GM18498 (cell line): ENCODE data around the gene PLA2G2E.
"Not testable (repeated sequence)": the region's sequence is repeated elsewhere in the genome, so short reads cannot be mapped to it uniquely, and the experiment has no call there.

Source experiments
- ATAC-seq: cut with Tn5 transposase; IDR thresholded peaks from one replicate; pipeline ENCODE4 v1.9.1; 2021; ENCODE audit warnings: mild to moderate bottlenecking, moderate library complexity; ENCODE audit not compliant: unreplicated experiment

PLA2G2E gene

DNA sequence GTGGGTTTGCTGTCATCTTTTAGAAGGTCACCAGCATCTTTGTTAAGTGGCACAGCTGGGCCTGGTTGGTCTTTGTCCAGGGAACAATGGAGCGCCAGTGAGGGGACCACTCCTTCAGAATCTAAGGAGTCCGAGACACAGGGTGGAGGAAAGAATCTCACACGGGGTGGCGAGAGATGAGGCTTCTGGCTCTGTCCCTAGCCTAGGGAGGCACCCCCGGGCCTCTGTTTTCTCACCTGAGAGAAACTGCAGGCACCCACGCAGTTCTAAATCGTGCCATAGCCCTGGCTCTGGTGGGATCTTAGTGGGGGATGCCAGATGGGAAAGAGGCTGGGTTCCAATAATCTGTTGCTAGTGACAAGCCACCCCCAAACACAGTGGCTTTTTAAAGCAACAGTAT, 10.9 kb upstream of the PLA2G2E start:
- no peak for ATAC-seq

DNA sequence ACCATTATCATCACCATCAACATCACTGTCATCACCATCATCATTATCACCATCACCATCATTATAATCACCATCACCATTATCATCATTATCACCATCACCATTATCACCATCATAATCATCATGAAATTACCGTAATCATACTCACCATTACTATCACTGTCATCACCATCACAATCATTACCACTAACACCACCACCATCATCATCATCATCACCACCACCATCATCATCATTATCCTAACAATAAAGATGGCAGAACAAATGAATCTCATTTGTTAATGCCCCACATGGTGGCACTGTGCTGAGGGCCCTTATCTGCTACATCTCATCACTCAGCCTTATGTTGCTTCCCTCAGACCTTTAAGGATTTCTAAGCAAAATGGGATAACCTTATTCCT, 9.4 kb upstream of the PLA2G2E start:
- ATAC-seq, result no peak

DNA sequence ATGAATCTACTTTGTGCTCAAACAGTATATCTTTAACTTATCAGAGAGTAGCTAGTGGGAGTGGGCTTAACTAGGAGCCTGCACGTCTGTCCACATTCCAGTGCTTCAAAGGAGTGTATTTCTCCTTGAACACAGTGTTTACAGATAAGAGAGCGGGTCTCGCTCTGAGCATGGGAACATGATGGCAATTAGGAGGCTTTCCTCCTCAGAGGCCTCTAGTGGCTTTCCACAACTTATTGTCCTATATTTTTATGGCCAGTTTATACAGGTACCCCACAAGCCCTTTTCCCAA, 3.7 kb upstream of the PLA2G2E start:
- not testable (repeated sequence) for ATAC-seq

DNA sequence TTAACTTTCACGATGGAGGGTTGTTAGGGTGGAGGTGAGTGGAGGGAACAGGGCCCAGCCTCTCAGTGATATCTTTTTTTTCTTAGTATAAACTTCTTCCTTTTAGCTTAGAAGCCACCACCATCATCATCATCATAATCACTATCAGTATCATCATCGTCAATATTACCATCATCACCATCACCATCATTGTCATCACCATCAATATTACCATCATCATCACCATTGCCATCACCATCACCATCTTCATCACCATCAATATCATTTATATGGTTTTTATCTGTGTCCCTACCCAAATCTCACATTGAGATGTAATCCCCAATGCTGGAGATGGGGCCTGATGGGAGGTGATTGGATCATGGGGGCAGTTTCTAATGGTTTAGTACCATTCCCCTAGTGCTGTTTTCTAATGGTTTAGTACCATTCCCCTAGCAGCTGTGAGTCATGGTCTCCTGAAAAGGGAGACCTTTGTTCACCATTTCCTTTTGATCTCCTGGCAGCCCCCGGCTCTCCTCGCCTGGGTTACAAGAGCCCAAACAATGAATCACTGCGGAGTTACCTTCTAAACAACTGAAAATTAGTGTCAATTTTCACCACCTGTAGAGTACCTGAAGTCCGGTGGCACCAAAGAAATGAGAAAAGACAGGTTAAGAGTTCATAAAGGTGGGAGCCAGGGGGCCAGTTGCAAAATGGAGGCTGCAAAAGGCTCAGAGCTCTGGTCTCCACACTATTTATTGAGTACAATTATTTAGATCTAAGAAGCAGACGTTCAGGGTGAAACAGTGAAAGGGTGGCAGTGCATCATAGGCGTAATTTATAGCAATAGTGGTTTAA, 3.1 kb upstream of the PLA2G2E start:
- ATAC-seq, result no peak

DNA sequence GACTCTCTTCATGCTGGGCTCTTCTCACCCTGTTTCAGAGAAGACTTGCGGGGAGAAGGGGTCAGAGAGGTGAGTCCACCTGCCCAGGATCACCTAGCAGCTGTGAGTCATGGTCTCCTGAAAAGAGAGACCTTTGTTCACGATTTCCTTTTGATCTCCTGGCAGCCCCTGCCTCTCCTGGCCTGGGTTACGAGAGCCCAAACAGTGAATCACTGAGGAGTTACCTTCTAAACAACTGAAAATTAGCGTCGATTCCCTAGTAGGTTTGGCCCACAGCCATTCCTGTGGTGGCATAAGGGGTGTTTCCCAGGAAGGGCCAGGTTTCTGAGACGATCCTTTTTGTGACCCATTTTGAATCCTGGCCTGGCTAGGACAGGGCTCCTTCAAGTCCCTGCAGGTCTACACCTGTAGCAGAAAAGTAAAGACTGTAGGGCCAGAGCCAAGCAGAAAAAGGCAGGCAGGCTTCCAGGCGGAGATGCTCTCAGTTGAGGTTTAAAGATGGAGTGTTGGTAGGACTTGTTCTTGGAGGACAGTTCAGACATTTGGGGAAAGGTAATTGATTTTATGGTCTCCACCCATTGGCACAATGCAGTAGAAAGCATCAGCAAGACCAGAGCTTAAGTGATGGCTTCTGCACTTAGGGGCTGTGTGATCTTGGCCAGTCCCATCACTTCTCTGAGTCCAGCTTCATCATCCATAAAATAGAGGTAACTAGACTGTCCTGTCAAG, 2.1 kb upstream of the PLA2G2E start:
- no peak for ATAC-seq

DNA sequence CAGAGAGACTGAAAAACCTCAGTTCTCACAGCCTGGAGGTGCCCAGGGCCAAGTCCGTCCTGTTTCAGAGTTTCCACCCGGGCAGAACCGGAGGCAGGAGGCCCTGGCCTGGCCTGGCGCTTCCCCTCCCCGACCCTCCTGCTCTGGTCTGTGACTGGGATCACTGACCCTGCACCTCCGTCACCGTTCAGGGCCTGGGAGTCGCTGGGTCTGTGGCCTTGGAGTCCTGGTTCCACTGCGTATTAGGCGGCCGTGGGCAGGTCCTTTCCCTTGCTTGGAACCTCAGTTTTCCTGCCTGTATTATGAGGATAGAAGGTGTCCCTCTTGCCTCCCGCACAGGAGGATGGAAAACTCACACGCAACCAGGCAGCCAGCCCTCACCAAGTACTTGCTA, 533 bp upstream of the PLA2G2E start:
- no peak for ATAC-seq

DNA sequence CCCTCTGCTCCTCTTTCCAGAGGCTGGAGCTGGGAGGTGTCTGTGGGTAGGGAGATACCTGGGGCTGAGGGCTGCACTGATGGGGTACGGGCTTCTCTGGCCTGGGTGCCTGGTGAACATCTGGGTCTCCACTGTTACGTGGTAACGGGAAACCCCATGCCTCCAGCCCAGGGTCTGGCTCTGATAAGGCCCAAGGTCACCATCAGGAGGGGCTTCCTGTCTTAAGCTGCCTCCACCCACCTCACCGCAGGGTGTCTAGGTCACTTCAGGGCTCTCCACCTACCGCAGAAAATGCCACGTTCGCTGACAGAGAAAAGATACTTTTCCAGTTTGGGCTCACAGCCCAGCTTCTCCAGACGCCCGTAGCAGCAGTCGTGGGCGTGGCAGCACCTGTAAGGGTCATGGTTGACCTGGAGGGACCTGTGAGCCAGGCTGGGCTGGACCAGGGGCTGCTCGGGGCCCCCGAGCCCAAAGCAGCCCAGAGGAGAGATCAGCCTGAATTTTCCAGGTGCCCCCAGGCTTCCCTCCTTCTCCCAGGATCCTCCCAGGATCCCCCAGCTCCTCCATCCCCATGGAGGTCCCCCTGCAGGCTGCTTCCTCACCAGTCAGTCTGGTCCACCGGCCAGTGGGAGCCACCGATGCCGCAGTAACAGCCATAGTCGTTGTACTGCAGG, 1.3 kb downstream of the PLA2G2E start:
- ATAC-seq, result no peak

DNA sequence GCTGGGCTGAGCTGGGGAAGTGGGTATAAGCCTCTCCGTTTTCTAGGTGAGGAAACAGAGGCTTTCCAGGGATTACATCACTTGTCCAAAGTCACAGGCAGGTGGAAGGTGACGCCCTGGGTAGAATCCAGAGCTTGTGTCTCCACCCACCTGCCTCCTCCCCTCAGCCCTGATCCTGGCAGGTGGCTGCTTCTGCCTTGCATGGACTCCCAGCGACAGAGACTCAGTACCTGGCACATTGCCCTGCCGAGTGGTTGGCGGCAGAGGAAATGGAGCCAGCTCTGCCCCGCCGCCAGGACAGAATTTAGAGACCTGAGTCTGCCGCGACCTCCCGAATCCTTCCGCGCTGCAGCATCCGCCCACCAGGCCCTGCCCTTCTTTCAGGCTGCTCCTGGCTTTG, 2.1 kb downstream of the PLA2G2E start:
- no peak for ATAC-seq

DNA sequence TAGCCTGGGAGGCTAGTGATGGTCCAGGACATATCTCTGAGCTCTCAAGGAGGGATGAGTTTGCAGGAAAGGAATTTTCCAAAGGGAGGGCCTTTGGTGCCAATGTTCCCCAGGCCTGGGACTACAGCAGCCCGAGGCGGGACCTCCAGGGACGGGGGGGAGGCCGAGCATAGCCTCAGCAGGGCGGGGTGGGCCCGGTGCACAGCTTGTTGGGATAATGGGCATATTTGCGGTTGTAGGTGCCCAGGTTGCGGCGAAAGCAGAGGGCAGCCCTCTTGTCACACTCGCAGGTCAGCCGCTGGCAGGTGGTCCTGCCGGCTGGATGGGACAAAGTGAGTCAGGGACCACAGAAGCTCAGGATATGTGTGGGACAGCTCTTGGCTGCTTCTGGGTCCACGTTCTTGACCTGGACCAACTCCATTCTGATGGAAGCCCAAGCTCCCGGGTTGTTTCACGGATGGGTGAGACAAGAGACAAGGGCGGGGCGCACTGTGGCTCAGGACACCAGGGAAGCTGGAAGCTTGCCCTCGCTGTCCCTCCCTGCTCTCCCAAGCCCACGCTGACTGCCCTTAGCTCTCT, 3.2 kb downstream of the PLA2G2E start:
- no peak for ATAC-seq

DNA sequence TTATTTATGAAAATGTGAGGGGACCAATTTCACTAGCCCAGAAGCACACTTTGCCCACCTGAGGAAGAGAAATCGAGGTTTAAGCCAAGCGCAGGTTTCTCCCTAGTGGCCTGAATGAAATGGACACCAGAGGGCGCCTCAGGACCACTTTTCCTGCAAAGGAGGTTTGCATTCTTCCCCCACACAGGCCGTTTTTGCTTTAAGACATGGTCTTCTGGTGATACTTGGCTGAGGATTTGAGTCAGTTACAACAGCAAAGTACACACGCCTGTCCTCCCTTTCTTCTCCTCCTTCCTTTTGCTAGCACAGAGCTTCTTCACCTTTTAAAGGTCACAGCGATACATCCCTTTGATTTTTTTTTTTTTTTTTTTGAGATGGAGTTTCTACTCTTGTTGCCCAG, 5.4 kb downstream of the PLA2G2E start:
- no peak for ATAC-seq

DNA sequence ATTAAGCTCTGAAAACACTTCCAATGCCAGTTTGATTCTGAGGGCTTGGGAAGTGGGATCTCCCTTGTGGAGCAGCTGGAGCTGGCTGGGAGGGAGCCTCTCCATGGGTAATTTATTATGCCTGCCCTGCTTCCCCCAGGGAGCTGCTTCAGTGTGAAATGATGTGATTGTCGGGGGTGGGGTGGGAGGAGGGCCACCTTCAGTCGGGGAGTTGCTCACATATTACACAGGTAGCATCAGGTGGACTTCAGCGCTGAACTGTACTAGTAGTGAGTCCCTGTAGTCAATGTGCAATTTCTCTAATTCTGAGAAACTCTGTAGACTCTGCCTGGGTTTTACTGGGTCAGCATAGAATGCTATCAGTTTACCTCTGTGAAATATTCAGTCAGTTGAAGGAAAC, 12.8 kb downstream of the PLA2G2E start:
- no peak for ATAC-seq

DNA sequence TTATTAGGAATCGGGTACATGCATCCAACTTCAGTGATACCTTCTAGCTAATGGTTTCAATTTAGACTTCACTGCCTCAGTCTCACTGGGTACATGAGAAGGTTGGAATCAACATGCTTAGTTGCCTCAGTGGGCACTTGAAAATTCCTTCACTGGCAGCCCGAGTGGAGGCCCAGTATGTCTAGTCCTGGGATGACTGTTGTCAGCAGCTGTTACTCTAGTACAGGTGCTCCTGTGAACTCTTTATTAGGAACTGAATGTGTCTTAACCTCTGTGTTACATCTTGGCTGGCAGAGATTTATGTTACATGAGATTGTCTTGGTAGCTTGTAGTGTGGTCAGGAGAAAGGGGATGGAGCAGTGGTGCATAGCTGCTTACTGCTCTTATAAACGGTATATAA, 13.4 kb downstream of the PLA2G2E start:
- no peak for ATAC-seq

DNA sequence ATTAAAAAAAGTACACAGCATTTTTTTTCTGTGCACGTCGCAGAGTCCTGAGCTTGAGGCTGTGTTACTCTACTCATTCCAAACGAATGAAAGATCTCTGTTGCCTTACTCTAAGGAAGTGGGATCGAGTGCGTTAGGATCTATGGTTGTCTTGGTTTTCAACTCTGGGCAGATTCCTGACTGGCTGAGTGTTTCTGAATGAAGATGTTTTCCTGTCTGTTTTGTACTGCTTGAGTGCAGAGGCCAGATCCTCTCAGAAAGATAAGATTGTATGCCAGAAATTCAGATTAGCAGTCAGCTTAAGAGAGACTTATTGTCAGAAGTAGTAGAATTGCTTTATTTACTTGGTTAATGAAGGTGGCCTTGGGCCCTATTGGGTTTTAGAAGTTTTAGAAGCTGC, 14.0 kb downstream of the PLA2G2E start:
- no peak for ATAC-seq

DNA sequence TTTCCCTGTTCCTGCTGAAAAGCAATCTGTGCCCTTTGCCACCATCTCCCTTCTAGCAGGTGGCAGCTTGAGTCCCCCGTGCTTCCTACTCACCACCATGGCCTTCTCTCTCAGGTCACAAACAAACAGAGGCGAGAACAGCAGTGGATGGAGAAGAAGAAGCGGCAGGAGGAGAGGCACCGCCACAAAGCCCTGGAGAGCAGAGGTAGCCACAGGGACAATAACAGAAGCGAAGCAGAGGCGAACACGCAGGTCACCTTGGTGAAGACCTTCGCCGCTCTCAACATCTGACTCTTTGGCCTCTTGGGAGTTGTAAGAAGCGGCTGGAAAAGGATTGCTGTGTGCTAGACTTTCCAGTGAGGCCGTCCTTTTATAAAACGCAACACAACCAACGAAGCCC, 16.0 kb downstream of the PLA2G2E start:
- no peak for ATAC-seq

DNA sequence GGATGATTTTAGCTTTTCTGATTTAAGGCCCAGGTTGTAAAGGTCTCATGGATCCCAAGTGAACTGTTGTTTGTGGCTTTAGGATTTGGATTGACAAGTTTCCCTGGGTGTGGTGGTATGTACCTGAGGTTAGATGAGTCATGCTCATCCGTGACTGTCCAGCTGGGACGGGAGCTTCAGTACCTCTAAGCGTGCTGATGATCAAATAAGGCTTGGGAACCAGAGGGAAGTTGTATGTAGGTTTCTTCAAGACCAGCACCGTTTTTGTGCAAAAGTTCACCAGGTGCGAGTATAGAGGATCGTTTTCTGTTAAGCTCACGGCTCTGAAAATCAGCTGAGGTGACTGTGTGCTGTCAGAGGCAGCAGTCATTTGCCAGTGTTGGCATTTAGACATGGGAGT, 19.8 kb downstream of the PLA2G2E start:
- ATAC-seq, result no peak

DNA sequence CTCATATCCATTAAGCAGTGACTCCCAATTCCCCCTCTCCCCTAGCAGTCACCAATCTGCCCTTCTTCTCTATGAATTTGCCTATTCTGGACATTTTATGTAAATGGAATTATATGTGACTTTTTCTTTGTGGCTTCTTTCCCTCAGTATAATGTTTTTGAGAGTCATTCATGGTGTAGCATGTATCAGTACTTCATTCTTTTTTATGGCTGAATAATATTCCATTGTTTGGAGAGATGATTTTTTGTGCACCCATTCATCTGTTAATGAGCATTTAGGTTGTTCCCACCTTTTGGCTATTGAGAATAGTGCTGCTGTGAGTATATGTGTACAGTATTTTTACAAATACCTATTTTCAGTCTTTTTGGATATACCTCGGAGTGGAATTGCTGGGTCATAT, 21.8 kb downstream of the PLA2G2E start:
- ATAC-seq, result no peak

DNA sequence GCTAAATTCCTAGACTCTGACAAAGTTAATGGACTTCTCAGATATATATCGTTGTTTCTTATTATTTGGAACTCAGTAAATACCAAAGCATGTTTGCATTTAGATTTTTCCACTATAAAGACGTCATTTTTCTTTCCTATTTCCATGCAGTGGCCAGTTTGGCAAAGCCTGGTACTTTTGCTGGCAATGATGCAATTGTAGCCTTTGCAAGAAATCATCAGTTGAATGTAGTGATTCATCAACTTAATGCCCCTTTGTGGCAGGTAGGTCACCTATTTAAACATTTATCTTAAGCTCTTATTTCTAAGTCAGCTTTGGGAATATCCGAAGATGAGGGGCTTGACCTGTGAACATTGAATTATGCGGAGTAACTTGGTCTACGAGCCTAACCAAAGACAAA, 29.2 kb downstream of the PLA2G2E start:
- ATAC-seq, result no peak

DNA sequence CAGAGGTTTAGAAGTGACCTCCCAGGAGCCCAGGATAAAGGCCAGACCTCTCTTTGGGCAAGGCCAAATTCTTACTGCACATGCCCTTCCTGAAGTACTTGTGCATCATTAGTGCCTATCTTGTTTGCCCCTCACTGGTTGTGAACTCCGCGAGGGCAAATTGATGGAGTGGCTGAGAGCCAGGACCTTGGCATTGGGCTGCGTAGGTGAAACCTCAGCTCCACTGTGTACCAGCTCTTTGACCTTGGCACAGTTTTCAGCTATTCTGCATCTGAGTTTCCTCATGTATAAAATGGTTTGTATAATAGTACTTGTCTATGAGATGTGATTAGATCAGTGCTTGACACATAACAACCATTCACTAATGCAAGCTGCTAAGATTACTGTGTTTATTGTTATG, 29.7 kb downstream of the PLA2G2E start:
- ATAC-seq, result no peak

DNA sequence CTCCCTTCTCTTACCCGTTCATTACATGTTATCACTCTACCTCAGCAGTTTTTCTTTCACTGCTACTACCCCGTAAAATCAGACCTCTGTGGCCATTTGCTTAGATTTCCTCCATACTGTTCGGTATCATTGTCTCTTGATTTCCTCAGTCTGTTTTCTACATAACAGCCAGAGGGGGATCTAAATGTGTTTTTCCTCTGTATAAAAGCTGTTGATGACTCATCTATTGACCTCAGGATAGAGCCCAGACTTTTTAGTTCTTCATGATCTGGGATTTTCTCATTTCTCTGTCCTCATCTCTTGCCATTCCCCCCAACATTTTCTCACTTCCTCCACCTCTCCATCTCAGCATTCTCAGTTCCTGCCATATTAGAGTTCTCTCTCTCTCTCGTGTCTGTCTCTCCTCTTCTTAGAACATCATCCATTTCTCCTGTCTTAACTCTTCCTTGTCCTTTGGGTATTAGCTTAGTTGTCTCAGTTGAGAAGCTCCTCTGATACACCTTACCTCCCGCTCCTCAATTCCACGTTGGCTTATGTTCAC, 30.7 kb downstream of the PLA2G2E start:
- no peak for ATAC-seq

DNA sequence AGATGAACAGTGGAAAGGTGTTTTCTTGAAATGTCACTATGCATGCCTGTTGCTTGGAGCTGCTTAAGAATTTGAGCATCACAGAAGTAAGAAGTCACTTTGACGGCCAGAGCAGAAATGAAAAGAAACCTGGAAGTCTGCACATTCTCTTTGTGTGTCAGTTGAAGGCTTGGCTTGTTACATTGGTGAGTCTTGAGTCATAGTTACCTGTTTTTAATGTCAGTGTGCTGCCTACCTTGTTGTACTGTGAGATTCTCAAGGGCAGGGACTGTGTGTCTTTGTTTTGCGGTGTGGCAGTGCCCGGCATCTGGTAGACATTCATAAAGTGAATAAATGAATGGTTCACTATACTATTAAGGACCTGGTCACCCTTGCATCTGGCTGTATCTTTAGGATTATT, 31.3 kb downstream of the PLA2G2E start:
- no peak for ATAC-seq

DNA sequence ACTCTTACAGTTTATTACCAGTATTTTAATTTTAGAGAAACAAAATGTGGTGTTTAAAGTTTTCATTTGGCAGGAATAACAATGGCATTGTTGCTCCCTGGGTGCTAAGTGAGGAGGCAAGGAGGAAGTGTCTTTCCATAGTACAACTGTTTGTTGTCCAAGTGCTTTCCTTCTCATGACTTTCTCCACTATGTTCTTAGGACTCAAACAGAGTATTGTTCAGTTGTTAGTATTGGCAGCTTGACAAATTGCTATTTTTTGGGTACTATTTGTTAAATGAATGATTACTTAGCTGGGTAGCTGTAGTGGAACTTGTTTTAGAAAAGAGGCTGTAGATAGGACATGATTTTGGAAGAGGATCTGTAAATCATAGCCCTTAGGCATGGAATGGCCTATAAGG, 33.8 kb downstream of the PLA2G2E start:
- no peak for ATAC-seq

DNA sequence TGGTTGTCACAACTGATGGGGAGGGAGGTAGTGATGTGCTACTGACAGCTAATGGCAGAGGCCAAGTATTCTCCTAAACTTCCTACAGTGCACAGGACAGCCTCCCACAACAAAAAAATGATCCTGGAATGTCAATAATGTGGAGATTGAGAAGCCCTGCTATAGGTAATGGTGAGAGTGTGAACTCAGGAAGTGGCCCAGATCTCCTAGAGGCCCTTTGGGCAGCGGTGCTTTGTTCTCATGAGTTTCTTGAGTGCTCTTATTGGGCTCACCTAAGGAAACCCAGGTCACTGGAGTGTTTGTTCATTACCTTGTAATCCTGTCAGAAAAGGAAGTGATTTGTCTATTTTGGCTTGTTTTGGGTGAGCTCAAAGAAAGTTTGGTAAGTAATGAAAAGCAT, 35.3 kb downstream of the PLA2G2E start:
- no peak for ATAC-seq
